ENCODE data around the gene PREX1.

PREX1 gene

DNA sequence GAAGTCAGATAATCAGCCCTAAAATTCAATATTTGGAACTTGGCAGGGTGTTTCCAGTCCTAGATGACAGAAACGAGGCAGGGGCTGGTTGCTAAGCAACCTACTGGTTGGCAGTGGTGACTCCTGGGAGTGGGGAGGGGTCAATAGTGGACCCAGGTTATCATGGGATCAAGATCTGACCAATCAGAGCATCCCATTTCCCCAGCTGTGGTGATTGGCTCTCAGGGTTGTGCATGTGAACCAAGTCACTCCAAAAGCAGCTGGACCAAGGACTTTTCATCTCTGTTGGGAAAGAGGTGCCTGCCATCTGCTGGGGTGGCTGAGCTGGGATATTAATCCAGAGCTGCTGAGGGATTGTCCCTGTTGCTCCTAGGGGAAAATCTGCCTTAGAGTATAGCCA is 253.4 kb downstream of the PREX1 start:
- DNase-seq (ENCODE audit: low read depth), result no peak
